HepG2 (cell line): ENCODE data around the gene ADSS1. TPM values are rescaled to one million over a fixed set of nuclear protein-coding genes. Genes with fewer than 3 reads are reported as not detected.

Experiments used
- GTF3A ChIP-seq: sonication (generic); formaldehyde crosslinking; conservative IDR thresholded peaks from 2 replicates; pipeline ENCODE4 v1.4.0; 2020; ENCODE audit warnings: mild to moderate bottlenecking, missing genetic modification reagents
- HIVEP1 ChIP-seq: sonication (generic); formaldehyde crosslinking; IDR thresholded peaks from 2 replicates; pipeline ENCODE4 v1.4.0; 2020; ENCODE audit warnings: mild to moderate bottlenecking, missing genetic modification reagents
- LCORL ChIP-seq, 2 experiments: fragments of 450-650 bp in 1 of 2; sonication (generic) in 1 of 2; formaldehyde crosslinking in 1 of 2; IDR thresholded peaks; 2 replicates each; pipeline versions ENCODE4 v1.5.0 to v1.6.1; 2017 to 2020; ENCODE audit warnings: antibody characterized with exemption in 1 of 2, missing genetic modification reagents in 1 of 2
- MAZ ChIP-seq, 2 experiments: sonication (generic) in 1 of 2; formaldehyde crosslinking in 1 of 2; IDR thresholded peaks; 2 replicates each; pipeline versions ENCODE4 v1.5.0 to v1.6.1; 2012 to 2020; ENCODE audit warnings: low read depth in 2 of 2, mild to moderate bottlenecking in 2 of 2, borderline replicate concordance in 1 of 2, improper control_type of control experiment in 1 of 2, low read length in 1 of 2, missing genetic modification reagents in 1 of 2, moderate library complexity in 1 of 2
- MTA1 ChIP-seq: sonication (generic); formaldehyde crosslinking; IDR thresholded peaks from 2 replicates; pipeline ENCODE4 v1.4.0; 2020; ENCODE audit warnings: missing genetic modification reagents, mild to moderate bottlenecking, borderline replicate concordance
- MTF1 ChIP-seq: sonication (generic); formaldehyde crosslinking; IDR thresholded peaks from 2 replicates; pipeline ENCODE4 v1.5.0; 2020; ENCODE audit warnings: missing genetic modification reagents
- MTF2 ChIP-seq: sonication (generic); formaldehyde crosslinking; IDR thresholded peaks from 2 replicates; pipeline ENCODE4 v1.5.0; 2020; ENCODE audit warnings: missing genetic modification reagents, borderline replicate concordance
- PAF1 ChIP-seq: IDR thresholded peaks from 2 replicates; pipeline ENCODE4 v1.6.1; 2016; ENCODE audit warnings: missing genetic modification reagents, missing compliant biosample characterization
- PHF8 ChIP-seq: sonication (generic); formaldehyde crosslinking; IDR thresholded peaks from 2 replicates; pipeline ENCODE4 v1.5.0; 2020; ENCODE audit warnings: missing genetic modification reagents
- ZBTB7B ChIP-seq: sonication (generic); formaldehyde crosslinking; IDR thresholded peaks from 2 replicates; pipeline ENCODE4 v1.4.0; 2020; ENCODE audit warnings: missing genetic modification reagents
- ZFY ChIP-seq: sonication (generic); formaldehyde crosslinking; IDR thresholded peaks from 2 replicates; pipeline ENCODE4 v1.4.0; 2020; ENCODE audit warnings: missing genetic modification reagents
- ZNF230 ChIP-seq: sonication (generic); formaldehyde crosslinking; IDR thresholded peaks from 2 replicates; pipeline ENCODE4 v1.4.0; 2020; ENCODE audit warnings: mild to moderate bottlenecking, missing genetic modification reagents
- ZNF24 ChIP-seq: fragments of 450-650 bp; IDR thresholded peaks from 2 replicates; pipeline ENCODE4 v1.6.1; 2017; ENCODE audit warnings: antibody characterized with exemption, mild to moderate bottlenecking
- ZNF430 ChIP-seq: sonication (generic); formaldehyde crosslinking; IDR thresholded peaks from 2 replicates; pipeline ENCODE4 v1.9.0; 2021; ENCODE audit warnings: mild to moderate bottlenecking, missing genetic modification reagents
- ZNF460 ChIP-seq: sonication (generic); formaldehyde crosslinking; IDR thresholded peaks from 2 replicates; pipeline ENCODE4 v1.5.1; 2020; ENCODE audit warnings: missing genetic modification reagents, mild to moderate bottlenecking, borderline replicate concordance
- ZNF510 ChIP-seq: sonication (generic); formaldehyde crosslinking; IDR thresholded peaks from 2 replicates; pipeline ENCODE4 v1.4.0; 2020; ENCODE audit warnings: low read depth, mild to moderate bottlenecking, missing genetic modification reagents
- ZNF670 ChIP-seq: sonication (generic); formaldehyde crosslinking; IDR thresholded peaks from 2 replicates; pipeline ENCODE4 v1.8.0; 2022; ENCODE audit warnings: mild to moderate bottlenecking, missing genetic modification reagents, borderline replicate concordance
- ZNF674 ChIP-seq: sonication (generic); formaldehyde crosslinking; IDR thresholded peaks from 2 replicates; pipeline ENCODE4 v1.5.0; 2020; ENCODE audit warnings: low read depth, mild to moderate bottlenecking, missing genetic modification reagents
- ZNF761 ChIP-seq: sonication (generic); formaldehyde crosslinking; conservative IDR thresholded peaks from 2 replicates; pipeline ENCODE4 v1.4.0; 2020; ENCODE audit warnings: mild to moderate bottlenecking, missing genetic modification reagents
- ZNF777 ChIP-seq: sonication (generic); formaldehyde crosslinking; IDR thresholded peaks from 2 replicates; pipeline ENCODE4 v1.4.0; 2020; ENCODE audit warnings: missing genetic modification reagents
- ZNF781 ChIP-seq: sonication (generic); formaldehyde crosslinking; IDR thresholded peaks from 2 replicates; pipeline ENCODE4 v1.5.1; 2020; ENCODE audit warnings: borderline replicate concordance, mild to moderate bottlenecking, missing genetic modification reagents; ENCODE audit errors: not compliant biosample characterization
- ZNF850 ChIP-seq: sonication (generic); formaldehyde crosslinking; conservative IDR thresholded peaks from 2 replicates; pipeline ENCODE4 v1.9.0; 2021; ENCODE audit warnings: mild to moderate bottlenecking, missing genetic modification reagents
- polyA plus RNA-seq, 8 experiments: library from polyadenylated mRNA; depleted of rRNA in 3 of 8; stranded (reverse) in 7 of 8; unstranded in 1 of 8; fragments of >200 nt; fragmentation: Illumina TruSeq in 4 of 8; extraction: Trizol in 4 of 8; gene quantifications; 2 replicates each; pipeline versions ENCODE4 v1.2.1 to v1.2.3, GENCODE V29; 2011 to 2016; ENCODE audit warnings: low read depth in 4 of 8, missing spikeins in 1 of 8, mixed read lengths in 1 of 8; ENCODE audit not compliant: insufficient read depth in 1 of 8
- total RNA-seq, 5 experiments: library from RNA; depleted of rRNA; stranded (reverse); fragments of >200 nt; fragmentation: Illumina TruSeq; extraction: Trizol; gene quantifications; 2 replicates each; pipeline ENCODE4 v1.2.3, GENCODE V29; 2016; ENCODE audit warnings: low read depth in 1 of 5
- TF ChIP-seq, protein P1 (sequence below): sonication (generic); formaldehyde crosslinking; IDR thresholded peaks from 2 replicates; pipeline ENCODE4 v1.4.0; 2020; ENCODE audit warnings: missing genetic modification reagents, borderline replicate concordance
- TF ChIP-seq, protein P2 (sequence below): fragments of 450-650 bp; IDR thresholded peaks from 2 replicates; pipeline ENCODE4 v1.6.1; 2016
- TF ChIP-seq, protein P3 (sequence below): IDR thresholded peaks from 2 replicates; pipeline ENCODE4 v1.6.1; 2012; ENCODE audit warnings: inconsistent platforms

ADSS1 gene
- total and polyA plus RNA-seq, 2 of the 13 experiments (the other 11 are each of a cell fraction or from before 2014, with no cell fraction given), result 1.0 to 36.7 TPM

DNA sequence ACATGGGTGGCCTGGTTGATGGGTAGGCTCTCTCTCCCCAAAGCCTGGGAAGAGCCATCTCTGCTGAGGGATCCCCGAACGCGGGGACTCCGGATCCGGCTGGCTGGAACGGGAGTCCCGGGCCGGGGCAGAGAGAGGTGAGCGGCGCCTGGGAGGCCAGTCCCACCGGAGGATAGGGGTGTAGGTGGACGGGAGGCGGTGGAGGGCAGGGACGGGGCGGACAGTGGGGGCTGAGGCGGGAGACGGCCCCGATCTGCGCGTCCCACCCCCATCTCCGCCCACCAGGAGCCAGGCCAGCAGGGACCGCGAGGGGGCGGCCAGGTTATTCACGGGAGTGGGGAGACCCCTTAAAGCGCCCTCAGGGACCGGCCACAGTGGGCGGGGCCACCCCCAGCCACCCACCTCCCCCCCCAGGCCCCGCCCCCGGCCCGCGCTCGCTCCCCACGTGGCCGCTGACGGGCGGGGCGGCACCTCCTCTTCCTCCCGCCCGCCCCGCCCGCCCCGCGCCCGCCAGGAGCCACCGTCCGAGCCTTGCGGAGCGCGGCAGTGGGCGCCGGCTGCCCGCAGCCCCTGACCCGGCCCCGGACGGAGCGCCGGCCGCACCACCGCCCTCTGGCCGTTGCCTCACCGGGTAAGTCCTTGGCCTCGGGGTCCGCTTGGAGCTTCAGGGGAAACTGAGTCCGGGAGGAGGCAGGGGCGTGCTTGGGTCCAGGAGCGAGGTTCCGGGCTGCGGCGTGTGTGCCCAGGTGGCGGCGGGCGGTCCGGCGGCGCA, 34.7 kb upstream of the ADSS1 start, which contains the start of gene INF2 (continued):
- TF ChIP-seq, protein P1, sequence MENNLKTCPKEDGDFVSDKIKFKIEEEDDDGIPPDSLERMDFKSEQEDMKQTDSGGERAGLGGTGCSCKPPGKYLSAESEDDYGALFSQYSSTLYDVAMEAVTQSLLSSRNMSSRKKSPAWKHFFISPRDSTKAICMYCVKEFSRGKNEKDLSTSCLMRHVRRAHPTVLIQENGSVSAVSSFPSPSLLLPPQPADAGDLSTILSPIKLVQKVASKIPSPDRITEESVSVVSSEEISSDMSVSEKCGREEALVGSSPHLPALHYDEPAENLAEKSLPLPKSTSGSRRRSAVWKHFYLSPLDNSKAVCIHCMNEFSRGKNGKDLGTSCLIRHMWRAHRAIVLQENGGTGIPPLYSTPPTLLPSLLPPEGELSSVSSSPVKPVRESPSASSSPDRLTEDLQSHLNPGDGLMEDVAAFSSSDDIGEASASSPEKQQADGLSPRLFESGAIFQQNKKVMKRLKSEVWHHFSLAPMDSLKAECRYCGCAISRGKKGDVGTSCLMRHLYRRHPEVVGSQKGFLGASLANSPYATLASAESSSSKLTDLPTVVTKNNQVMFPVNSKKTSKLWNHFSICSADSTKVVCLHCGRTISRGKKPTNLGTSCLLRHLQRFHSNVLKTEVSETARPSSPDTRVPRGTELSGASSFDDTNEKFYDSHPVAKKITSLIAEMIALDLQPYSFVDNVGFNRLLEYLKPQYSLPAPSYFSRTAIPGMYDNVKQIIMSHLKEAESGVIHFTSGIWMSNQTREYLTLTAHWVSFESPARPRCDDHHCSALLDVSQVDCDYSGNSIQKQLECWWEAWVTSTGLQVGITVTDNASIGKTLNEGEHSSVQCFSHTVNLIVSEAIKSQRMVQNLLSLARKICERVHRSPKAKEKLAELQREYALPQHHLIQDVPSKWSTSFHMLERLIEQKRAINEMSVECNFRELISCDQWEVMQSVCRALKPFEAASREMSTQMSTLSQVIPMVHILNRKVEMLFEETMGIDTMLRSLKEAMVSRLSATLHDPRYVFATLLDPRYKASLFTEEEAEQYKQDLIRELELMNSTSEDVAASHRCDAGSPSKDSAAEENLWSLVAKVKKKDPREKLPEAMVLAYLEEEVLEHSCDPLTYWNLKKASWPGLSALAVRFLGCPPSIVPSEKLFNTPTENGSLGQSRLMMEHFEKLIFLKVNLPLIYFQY, result no peak
- TF ChIP-seq GTF3A (CRISPR knock-in tag) (no peak), ZNF430 (CRISPR knock-in tag) (0 out of 2 replicates have a peak, but pooled peaks have one; percentile 72), PHF8 (CRISPR knock-in tag) (no peak; the same call in 1 of the 2 replicates), LCORL (IDR thresholded peaks at IDR 0.05) (no peak), LCORL (CRISPR knock-in tag; IDR thresholded peaks at IDR 0.05) (peak; percentile 24; the same call in 1 of the 2 replicates), MTA1 (CRISPR knock-in tag) (0 out of 2 replicates have a peak, but pooled peaks have one; percentile 1), ZFY (CRISPR knock-in tag) (peak; percentile 71), ZNF230 (CRISPR knock-in tag) (no peak), ZNF674 (CRISPR knock-in tag) (no peak), ZNF777 (CRISPR knock-in tag) (peak; percentile 90), MTF1 (CRISPR knock-in tag) (no peak), ZNF510 (CRISPR knock-in tag) (0 out of 2 replicates have a peak, but pooled peaks have one; percentile 73), HIVEP1 (CRISPR knock-in tag) (peak; percentile 84), ZNF670 (CRISPR knock-in tag) (peak; percentile 70; the same call in 1 of the 2 replicates), PAF1 (no peak), ZNF460 (CRISPR knock-in tag) (no peak), MAZ (IDR thresholded peaks at IDR 0.05; ENCODE audit: borderline replicate concordance, low read depth, low read length) (no peak), MAZ (CRISPR knock-in tag; IDR thresholded peaks at IDR 0.05; ENCODE audit: low read depth) (peak; percentile 44), ZNF850 (CRISPR knock-in tag) (peak; percentile 84; the same call in 1 of the 2 replicates), MTF2 (CRISPR knock-in tag) (0 out of 2 replicates have a peak, but pooled peaks have one; percentile 54), ZNF24 (no peak), ZNF781 (CRISPR knock-in tag) (no peak), ZNF761 (CRISPR knock-in tag) (no peak), ZBTB7B (CRISPR knock-in tag) (peak; percentile 92; the same call in 1 of the 2 replicates)
- TF ChIP-seq, protein P2, sequence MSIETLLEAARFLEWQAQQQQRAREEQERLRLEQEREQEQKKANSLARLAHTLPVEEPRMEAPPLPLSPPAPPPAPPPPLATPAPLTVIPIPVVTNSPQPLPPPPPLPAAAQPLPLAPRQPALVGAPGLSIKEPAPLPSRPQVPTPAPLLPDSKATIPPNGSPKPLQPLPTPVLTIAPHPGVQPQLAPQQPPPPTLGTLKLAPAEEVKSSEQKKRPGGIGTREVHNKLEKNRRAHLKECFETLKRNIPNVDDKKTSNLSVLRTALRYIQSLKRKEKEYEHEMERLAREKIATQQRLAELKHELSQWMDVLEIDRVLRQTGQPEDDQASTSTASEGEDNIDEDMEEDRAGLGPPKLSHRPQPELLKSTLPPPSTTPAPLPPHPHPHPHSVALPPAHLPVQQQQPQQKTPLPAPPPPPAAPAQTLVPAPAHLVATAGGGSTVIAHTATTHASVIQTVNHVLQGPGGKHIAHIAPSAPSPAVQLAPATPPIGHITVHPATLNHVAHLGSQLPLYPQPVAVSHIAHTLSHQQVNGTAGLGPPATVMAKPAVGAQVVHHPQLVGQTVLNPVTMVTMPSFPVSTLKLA, result no peak
- TF ChIP-seq, protein P3, sequence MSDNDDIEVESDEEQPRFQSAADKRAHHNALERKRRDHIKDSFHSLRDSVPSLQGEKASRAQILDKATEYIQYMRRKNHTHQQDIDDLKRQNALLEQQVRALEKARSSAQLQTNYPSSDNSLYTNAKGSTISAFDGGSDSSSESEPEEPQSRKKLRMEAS, result peak; percentile 42; the same call in 1 of the 2 replicates
